Spleen (tissue), 7 donors: ENCODE results near the gene TRMT61A.

Source experiments
- POLR2A ChIP-seq, 3 donors: fragments of 450-650 bp; IDR thresholded peaks; one replicate each; pipeline ENCODE4 v1.5.1; 2017; ENCODE audit warnings: antibody characterized with exemption in 3 of 3, mild to moderate bottlenecking in 1 of 3
- POLR2AphosphoS5 ChIP-seq, 3 donors: sonication (generic); formaldehyde crosslinking; IDR thresholded peaks; one replicate each; pipeline ENCODE4 v1.5.1; 2017; ENCODE audit warnings: antibody characterized with exemption in 3 of 3
- TF ChIP-seq, protein P1 (sequence below), 11 experiments: fragments of 200-600 bp in 7 of 11; fragments of 450-650 bp in 4 of 11; sonication (generic) in 4 of 11; IDR thresholded peaks in 8 of 11; conservative IDR thresholded peaks in 3 of 11; 1 replicate in 7 of 11; 2 replicates in 4 of 11; pipeline versions ENCODE4 v1.4.0 to v1.8.0; 2016 to 2021; ENCODE audit warnings: antibody characterized with exemption in 11 of 11, inconsistent platforms in 4 of 11, mild to moderate bottlenecking in 1 of 11
- donor health status: DM: no; HTN: no; CAD: no; lungs with moderate emphysema.
- donor health status: DM: no; HTN: no; CAD: no.
- donor health status: DM: no; HTN: no; CAD: no.

DNA sequence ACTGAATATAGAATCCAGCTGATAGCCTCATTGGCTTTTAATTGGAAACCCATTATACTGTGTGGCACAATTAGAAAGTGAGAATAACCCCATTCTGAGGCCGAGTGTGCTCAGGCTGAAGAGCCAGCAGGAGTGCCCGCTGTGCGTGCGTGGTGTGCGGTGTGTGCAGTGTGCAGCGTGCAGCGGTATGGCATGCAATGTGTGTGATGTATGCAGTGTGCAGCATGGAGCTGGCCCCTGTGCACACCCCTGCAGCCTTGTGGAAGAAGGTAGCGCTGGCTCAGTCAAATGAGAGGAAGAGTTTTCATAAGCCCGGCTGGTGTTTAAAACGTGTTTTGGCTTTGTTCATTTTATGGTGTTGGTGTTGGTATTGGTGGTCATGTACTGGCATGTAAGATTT lies 29.3 kb upstream of the TRMT61A start:
- TF ChIP-seq, protein P1, sequence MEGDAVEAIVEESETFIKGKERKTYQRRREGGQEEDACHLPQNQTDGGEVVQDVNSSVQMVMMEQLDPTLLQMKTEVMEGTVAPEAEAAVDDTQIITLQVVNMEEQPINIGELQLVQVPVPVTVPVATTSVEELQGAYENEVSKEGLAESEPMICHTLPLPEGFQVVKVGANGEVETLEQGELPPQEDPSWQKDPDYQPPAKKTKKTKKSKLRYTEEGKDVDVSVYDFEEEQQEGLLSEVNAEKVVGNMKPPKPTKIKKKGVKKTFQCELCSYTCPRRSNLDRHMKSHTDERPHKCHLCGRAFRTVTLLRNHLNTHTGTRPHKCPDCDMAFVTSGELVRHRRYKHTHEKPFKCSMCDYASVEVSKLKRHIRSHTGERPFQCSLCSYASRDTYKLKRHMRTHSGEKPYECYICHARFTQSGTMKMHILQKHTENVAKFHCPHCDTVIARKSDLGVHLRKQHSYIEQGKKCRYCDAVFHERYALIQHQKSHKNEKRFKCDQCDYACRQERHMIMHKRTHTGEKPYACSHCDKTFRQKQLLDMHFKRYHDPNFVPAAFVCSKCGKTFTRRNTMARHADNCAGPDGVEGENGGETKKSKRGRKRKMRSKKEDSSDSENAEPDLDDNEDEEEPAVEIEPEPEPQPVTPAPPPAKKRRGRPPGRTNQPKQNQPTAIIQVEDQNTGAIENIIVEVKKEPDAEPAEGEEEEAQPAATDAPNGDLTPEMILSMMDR (IDR thresholded peaks at IDR 0.05 in 8 of 11, conservative IDR thresholded peaks at IDR 0.05 in 3 of 11): no peak
- TF ChIP-seq POLR2AphosphoS5 (IDR thresholded peaks at IDR 0.05) (no peak), POLR2A (IDR thresholded peaks at IDR 0.05) (no peak)
